ENCODE results near the gene ZNF423.

Gene ZNF423

DNA sequence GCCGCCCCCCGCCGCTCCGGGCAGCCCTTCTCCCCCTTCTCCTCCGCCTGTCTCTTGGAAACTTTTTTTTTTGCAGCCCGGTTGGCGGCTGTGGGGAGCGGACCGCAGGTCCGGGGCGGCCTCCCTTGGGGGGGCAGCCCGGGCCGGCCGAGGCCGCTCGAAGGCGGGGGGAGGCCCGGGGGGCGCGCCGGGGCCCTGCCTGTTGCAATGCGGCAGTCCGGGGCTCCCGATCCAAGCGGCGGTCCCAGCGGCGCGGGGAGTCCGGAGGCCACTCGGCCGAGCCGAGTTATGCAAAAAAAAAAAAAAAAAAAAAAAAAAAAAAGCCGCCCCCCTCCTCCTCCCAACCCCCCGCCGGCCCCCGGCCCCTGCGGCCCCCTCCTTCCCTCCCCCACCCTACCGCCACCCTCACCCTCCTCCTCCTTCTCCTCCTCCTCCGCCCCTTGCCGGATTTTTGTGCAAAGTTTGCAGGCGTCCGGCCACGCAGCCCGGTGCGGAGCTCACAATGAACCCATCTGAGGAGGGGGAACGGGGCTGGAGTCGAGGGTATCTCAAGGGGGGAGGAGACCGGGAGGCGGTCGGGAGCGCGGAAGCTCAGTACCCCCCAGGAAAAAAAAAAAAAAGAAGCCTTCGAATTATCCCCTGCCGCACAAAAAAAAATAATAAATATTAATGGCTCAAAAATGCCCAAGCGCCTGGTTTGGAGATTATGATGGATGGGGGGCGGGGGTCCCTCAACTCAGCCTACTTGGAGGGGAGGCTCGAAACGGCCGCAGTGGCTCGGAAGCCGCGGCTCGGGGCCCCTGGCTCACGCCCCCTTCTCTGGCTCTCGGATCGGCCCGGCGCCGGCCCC is at the start of gene ZNF423:
TSS of gene ZNF423 (minus strand) at position 291 of the 850 bp plus-strand sequence. CDS start 338 bp downstream, outside the sequence.
- CTCF ChIA-PET = interaction anchor here (0.6 kb wide), 1 partner anchor 24 kb away, joined by 3 read pairs; no protein-coding TSS in a partner anchor
- TF ChIP-seq ELF4 (IDR thresholded peaks at IDR 0.05) = no peak
- peak; percentile 28; the same call in 1 of the 2 replicates for TF ChIP-seq L3MBTL2 (conservative IDR thresholded peaks at IDR 0.05)
- no peak for DNase-seq (ENCODE audit: extremely low spot score)
- POLR2A ChIA-PET = interaction anchor here (1.0 kb wide), 1 partner anchor 21 kb away, joined by 3 read pairs; no protein-coding TSS in a partner anchor

DNA sequence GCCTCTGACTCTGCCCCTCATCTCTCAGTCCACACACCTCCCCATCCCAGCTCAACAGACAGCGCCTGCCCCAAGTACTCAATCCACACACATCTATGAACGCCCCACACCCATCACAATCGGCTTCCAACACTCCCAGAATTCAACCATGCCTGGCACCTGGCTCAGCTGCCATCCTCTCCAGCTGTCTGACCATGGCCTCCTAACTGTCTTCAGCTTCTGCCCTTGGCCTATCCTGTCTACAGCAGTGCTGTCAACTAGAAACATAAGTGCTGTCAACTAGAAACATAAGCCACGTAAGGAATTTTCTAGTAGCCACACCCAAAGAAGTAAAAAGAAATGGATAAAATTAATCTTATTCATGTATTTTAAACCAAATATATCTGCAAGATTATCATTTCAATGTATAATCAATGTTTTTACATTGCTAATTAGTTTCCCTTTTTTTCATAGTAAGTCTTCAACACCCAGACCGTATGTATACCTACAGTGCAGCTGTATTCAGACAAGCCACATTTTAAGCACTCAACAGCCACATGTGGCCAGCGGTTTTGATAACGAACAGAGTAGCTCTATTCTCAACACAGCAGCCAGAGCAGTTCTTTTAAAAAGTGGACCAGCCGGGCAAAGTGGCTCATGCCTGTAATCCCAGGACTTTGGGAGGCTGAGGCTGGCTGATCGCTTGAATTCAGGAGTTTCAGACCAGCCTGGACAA is 48.6 kb upstream of the ZNF423 start:
- POLR2A ChIA-PET = interaction anchor here (0.8 kb wide), 1 partner anchor 11 kb away, joined by 3 read pairs; no protein-coding TSS in a partner anchor

GRCh38 chr16:49902908-49903307 is 47.0 kb upstream of the ZNF423 start:
- TF ChIP-seq TARDBP (IDR thresholded peaks at IDR 0.05) (no peak), FOXA1 (IDR thresholded peaks at IDR 0.05) (no peak), NFRKB (IDR thresholded peaks at IDR 0.05) (no peak), SP1 (IDR thresholded peaks at IDR 0.05) (no peak), FOXK2 (IDR thresholded peaks at IDR 0.05) (no peak), CTBP1 (IDR thresholded peaks at IDR 0.05; ENCODE audit: borderline replicate concordance) (no peak), ARNT (IDR thresholded peaks at IDR 0.05) (no peak), LEF1 (IDR thresholded peaks at IDR 0.05; ENCODE audit: borderline replicate concordance) (no peak), L3MBTL2 (conservative IDR thresholded peaks at IDR 0.05) (no peak), ELF4 (IDR thresholded peaks at IDR 0.05) (no peak), FOXM1 (IDR thresholded peaks at IDR 0.05; ENCODE audit: borderline replicate concordance) (no peak), SUZ12 (IDR thresholded peaks at IDR 0.05) (no peak), ZNF384 (IDR thresholded peaks at IDR 0.05) (no peak), HDGF (IDR thresholded peaks at IDR 0.05; ENCODE audit: borderline replicate concordance) (no peak), BHLHE40 (IDR thresholded peaks at IDR 0.05; ENCODE audit: borderline replicate concordance) (no peak)
- TF ChIP-seq, protein P1, sequence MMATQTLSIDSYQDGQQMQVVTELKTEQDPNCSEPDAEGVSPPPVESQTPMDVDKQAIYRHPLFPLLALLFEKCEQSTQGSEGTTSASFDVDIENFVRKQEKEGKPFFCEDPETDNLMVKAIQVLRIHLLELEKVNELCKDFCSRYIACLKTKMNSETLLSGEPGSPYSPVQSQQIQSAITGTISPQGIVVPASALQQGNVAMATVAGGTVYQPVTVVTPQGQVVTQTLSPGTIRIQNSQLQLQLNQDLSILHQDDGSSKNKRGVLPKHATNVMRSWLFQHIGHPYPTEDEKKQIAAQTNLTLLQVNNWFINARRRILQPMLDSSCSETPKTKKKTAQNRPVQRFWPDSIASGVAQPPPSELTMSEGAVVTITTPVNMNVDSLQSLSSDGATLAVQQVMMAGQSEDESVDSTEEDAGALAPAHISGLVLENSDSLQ (IDR thresholded peaks at IDR 0.05) = no peak
- no peak for DNase-seq (ENCODE audit: extremely low spot score)
- POLR2A ChIA-PET = interaction anchor here (1.3 kb wide), 1 partner anchor 11 kb away, joined by 3 read pairs; no protein-coding TSS in a partner anchor
- CTCF ChIA-PET = no interaction called here

More for the DNA sequence above, 48.6 kb upstream of the ZNF423 start:
- CTCF ChIA-PET = interaction anchor here (1.1 kb wide), 1 partner anchor 17 kb away, joined by 3 read pairs; no protein-coding TSS in a partner anchor
- no peak for DNase-seq (ENCODE audit: extremely low spot score)
- no peak for TF ChIP-seq CTBP1 (IDR thresholded peaks at IDR 0.05; ENCODE audit: borderline replicate concordance)
- TF ChIP-seq SP1 (IDR thresholded peaks at IDR 0.05) = no peak
- TF ChIP-seq, protein P1 (IDR thresholded peaks at IDR 0.05) = no peak
- no peak for TF ChIP-seq SUZ12 (IDR thresholded peaks at IDR 0.05)
- no peak for TF ChIP-seq ZNF384 (IDR thresholded peaks at IDR 0.05)
- no peak for TF ChIP-seq FOXK2 (IDR thresholded peaks at IDR 0.05)
- no peak for TF ChIP-seq NFRKB (IDR thresholded peaks at IDR 0.05)
- no peak for TF ChIP-seq TARDBP (IDR thresholded peaks at IDR 0.05)
- TF ChIP-seq BHLHE40 (IDR thresholded peaks at IDR 0.05; ENCODE audit: borderline replicate concordance) = no peak
- no peak for TF ChIP-seq L3MBTL2 (conservative IDR thresholded peaks at IDR 0.05)
- TF ChIP-seq HDGF (IDR thresholded peaks at IDR 0.05; ENCODE audit: borderline replicate concordance) = no peak

DNA sequence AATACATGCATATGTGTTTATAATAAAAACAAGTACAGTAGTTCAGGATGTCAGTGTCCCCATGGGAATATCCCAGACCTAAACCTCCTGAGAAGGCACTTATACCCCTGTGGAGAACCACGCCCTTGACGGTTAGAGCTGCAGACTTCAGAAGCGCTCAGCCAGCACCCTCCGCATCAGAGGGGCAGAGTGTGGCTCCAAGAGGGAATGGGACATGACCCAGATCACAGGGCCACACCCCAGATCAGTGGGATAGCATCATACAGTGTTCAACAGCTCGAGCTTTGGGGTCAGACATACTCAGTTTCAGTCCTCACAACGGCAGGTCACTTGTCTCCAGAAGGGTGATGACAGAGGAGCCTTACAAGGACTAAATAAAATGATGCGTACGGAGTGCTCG is 45.8 kb upstream of the ZNF423 start:
- ChIA-PET POLR2A (no interaction called here), CTCF (interaction anchor here (2.3 kb wide), 1 partner anchor 25 kb away, joined by 5 read pairs; no protein-coding TSS in a partner anchor)
- TF ChIP-seq SUZ12 (IDR thresholded peaks at IDR 0.05) (no peak), ARNT (IDR thresholded peaks at IDR 0.05) (no peak)
- no peak for DNase-seq (ENCODE audit: extremely low spot score)

- CTCF ChIA-PET = interaction anchor here (2.3 kb wide), 1 partner anchor 24 kb away, joined by 5 read pairs; no protein-coding TSS in a partner anchor
- POLR2A ChIA-PET = no interaction called here
- DNase-seq (ENCODE audit: extremely low spot score) = no peak
- TF ChIP-seq L3MBTL2 (conservative IDR thresholded peaks at IDR 0.05) = no peak
- no peak for TF ChIP-seq CTBP1 (IDR thresholded peaks at IDR 0.05; ENCODE audit: borderline replicate concordance)
- no peak for TF ChIP-seq TARDBP (IDR thresholded peaks at IDR 0.05)
- TF ChIP-seq BHLHE40 (IDR thresholded peaks at IDR 0.05; ENCODE audit: borderline replicate concordance) = no peak
- no peak for TF ChIP-seq LEF1 (IDR thresholded peaks at IDR 0.05; ENCODE audit: borderline replicate concordance)
- TF ChIP-seq NFRKB (IDR thresholded peaks at IDR 0.05) = no peak
- TF ChIP-seq ELF4 (IDR thresholded peaks at IDR 0.05) = no peak
- no peak for TF ChIP-seq FOXA1 (IDR thresholded peaks at IDR 0.05)
These were observed 45.0 kb upstream of the ZNF423 start for GRCh38 chr16:49900875-49901274.

GRCh38 chr16:49899991-49900695 is 44.2 kb upstream of the ZNF423 start:
- ChIA-PET POLR2A (no interaction called here), CTCF (interaction anchor here (1.0 to 2.3 kb wide), 2 partner anchors 24 to 43 kb away, joined by 4 to 5 read pairs; no protein-coding TSS in a partner anchor)
- DNase-seq (ENCODE audit: extremely low spot score) = no peak
- no peak for TF ChIP-seq CTBP1 (IDR thresholded peaks at IDR 0.05; ENCODE audit: borderline replicate concordance)
- TF ChIP-seq FOXK2 (IDR thresholded peaks at IDR 0.05) = no peak
- TF ChIP-seq ARNT (IDR thresholded peaks at IDR 0.05) = no peak
- no peak for TF ChIP-seq TARDBP (IDR thresholded peaks at IDR 0.05)
- no peak for TF ChIP-seq BHLHE40 (IDR thresholded peaks at IDR 0.05; ENCODE audit: borderline replicate concordance)
- TF ChIP-seq LEF1 (IDR thresholded peaks at IDR 0.05; ENCODE audit: borderline replicate concordance) = no peak
- TF ChIP-seq, protein P1 (IDR thresholded peaks at IDR 0.05) = no peak
- no peak for TF ChIP-seq L3MBTL2 (conservative IDR thresholded peaks at IDR 0.05)
- no peak for TF ChIP-seq NFRKB (IDR thresholded peaks at IDR 0.05)
- no peak for TF ChIP-seq ZNF384 (IDR thresholded peaks at IDR 0.05)
- TF ChIP-seq HDGF (IDR thresholded peaks at IDR 0.05; ENCODE audit: borderline replicate concordance) = no peak
- no peak for TF ChIP-seq FOXM1 (IDR thresholded peaks at IDR 0.05; ENCODE audit: borderline replicate concordance)
- TF ChIP-seq FOXA1 (IDR thresholded peaks at IDR 0.05) = no peak
- TF ChIP-seq SP1 (IDR thresholded peaks at IDR 0.05) = no peak
- TF ChIP-seq ELF4 (IDR thresholded peaks at IDR 0.05) = no peak
